ENCODE data around the gene CACNA1H.

DNA sequence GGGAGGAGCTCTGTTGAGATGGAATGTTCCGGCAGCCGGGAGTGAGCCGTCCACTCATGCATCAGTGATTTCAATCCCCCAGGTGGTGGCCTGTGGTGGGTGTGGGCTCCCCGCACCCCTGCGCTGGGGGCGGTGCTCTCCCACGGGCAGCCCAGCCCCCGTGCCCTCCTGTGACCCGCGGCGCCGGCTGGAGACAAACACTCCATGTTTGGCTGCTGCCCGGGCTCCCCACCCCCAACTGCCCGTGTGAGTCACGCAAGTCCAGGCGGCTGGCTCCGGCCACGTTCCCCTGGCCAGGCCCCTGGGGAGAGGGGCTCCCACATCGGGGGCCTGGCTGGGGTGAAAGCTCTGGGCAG is 29.4 kb downstream of the CACNA1H start:
- TF ChIP-seq POLR2A (IDR thresholded peaks at IDR 0.05), result no peak
- TF ChIP-seq, protein P1, sequence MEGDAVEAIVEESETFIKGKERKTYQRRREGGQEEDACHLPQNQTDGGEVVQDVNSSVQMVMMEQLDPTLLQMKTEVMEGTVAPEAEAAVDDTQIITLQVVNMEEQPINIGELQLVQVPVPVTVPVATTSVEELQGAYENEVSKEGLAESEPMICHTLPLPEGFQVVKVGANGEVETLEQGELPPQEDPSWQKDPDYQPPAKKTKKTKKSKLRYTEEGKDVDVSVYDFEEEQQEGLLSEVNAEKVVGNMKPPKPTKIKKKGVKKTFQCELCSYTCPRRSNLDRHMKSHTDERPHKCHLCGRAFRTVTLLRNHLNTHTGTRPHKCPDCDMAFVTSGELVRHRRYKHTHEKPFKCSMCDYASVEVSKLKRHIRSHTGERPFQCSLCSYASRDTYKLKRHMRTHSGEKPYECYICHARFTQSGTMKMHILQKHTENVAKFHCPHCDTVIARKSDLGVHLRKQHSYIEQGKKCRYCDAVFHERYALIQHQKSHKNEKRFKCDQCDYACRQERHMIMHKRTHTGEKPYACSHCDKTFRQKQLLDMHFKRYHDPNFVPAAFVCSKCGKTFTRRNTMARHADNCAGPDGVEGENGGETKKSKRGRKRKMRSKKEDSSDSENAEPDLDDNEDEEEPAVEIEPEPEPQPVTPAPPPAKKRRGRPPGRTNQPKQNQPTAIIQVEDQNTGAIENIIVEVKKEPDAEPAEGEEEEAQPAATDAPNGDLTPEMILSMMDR (IDR thresholded peaks at IDR 0.05), result no peak

All from testis (tissue), 2 donors.